ENCODE measurements around the gene KMT2B. TPM values are rescaled to one million over a fixed set of nuclear protein-coding genes. Genes with fewer than 3 reads are reported as not detected.

The KMT2B gene
- total RNA-seq, 1 donor from 2014 or later, result 12.6 TPM

DNA sequence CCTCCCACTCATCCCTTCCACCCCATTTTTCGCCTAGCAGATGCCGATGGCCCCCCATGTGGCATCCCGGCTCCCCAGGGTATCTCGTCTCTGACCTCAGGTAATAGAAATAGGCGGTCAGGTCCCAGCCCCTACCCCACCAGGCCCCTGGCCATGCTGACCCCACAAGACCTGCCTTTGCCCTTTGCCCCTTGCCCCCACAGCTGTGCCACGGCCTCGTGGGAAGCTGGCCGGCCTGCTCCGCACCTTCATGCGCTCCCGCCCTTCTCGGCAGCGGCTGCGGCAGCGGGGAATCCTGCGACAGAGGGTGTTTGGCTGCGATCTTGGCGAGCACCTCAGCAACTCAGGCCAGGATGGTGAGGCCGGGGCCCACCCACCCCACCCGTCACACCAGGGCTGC lies 62.9 kb downstream of the KMT2B start:
- H3K27me3 Mint-ChIP-seq (ENCODE audit: insufficient read depth, low read depth), result peaks cover 4% of the 10 kb centered on the region
- TF ChIP-seq, protein P1, sequence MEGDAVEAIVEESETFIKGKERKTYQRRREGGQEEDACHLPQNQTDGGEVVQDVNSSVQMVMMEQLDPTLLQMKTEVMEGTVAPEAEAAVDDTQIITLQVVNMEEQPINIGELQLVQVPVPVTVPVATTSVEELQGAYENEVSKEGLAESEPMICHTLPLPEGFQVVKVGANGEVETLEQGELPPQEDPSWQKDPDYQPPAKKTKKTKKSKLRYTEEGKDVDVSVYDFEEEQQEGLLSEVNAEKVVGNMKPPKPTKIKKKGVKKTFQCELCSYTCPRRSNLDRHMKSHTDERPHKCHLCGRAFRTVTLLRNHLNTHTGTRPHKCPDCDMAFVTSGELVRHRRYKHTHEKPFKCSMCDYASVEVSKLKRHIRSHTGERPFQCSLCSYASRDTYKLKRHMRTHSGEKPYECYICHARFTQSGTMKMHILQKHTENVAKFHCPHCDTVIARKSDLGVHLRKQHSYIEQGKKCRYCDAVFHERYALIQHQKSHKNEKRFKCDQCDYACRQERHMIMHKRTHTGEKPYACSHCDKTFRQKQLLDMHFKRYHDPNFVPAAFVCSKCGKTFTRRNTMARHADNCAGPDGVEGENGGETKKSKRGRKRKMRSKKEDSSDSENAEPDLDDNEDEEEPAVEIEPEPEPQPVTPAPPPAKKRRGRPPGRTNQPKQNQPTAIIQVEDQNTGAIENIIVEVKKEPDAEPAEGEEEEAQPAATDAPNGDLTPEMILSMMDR (IDR thresholded peaks at IDR 0.05), result no peak
- TF ChIP-seq EZH2phosphoT487 (IDR thresholded peaks at IDR 0.05) (no peak), EZH2 (IDR thresholded peaks at IDR 0.05) (no peak)
- peaks cover 5% of the 10 kb centered on the region for H3K36me3 Mint-ChIP-seq
- no peak overlapping the region for H3K27ac ChIP-seq
- no peaks in the 10 kb centered on the region for H3K79me2 ChIP-seq (ENCODE audit: low read depth)
- H3K4me1 Mint-ChIP-seq, result peaks cover 13% of the 10 kb centered on the region
- H2AFZ ChIP-seq (replicated peaks), result no peak overlapping the region
- no peak for DNase-seq (ENCODE audit: low spot score)
- peaks cover 28% of the 10 kb centered on the region for H3K27me3 ChIP-seq
- peaks cover 40% of the 10 kb centered on the region for H4K20me1 ChIP-seq (ENCODE audit: low read depth)
- no peak overlapping the region for H3K4me2 ChIP-seq
- H3K27ac Mint-ChIP-seq, result no peak overlapping the region
- no peaks in the 10 kb centered on the region for H3K36me3 ChIP-seq
- peaks cover 29% of the 10 kb centered on the region for H3F3A ChIP-seq (ENCODE audit: low read depth)
- H3K4me3 Mint-ChIP-seq, result no peak overlapping the region
- no peaks in the 10 kb centered on the region for H3K9me3 ChIP-seq (ENCODE audit: low read depth)
- no peaks in the 10 kb centered on the region for H3K9me3 Mint-ChIP-seq
- H3K4me3 ChIP-seq, result no peak overlapping the region
- no peak overlapping the region for H3K9ac ChIP-seq
- H3K4me1 ChIP-seq, result peaks cover 27% of the 10 kb centered on the region

DNA sequence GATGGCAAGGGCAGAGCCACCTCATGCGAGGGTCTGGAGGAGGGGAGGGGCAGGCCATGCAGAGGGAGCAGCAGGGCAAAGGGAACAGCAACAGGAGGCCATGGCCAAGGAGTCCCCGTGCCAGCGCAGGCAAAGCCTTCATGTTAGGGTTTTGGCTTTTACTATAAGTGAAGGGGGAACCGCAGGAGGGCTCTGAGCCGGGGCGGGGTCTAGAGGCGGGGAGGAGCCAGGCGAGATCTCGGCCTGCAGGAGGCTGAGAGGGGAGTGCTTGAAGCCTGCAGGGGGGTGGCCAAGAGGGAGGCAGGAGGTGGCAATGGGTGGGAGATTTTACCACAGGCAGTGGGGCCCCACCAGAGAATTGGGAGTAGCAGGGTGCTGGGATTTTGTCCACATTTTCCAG lies 63.8 kb downstream of the KMT2B start:
- no peaks in the 10 kb centered on the region for H3K9me3 Mint-ChIP-seq
- TF ChIP-seq EZH2phosphoT487 (IDR thresholded peaks at IDR 0.05) (no peak), EZH2 (IDR thresholded peaks at IDR 0.05) (no peak)
- TF ChIP-seq, protein P1 (IDR thresholded peaks at IDR 0.05), result no peak
- H3K4me1 ChIP-seq, result peaks cover 20% of the 10 kb centered on the region
- H3K4me3 ChIP-seq, result no peak overlapping the region
- H3K4me2 ChIP-seq, result no peak overlapping the region
- peaks cover 34% of the 10 kb centered on the region for H4K20me1 ChIP-seq (ENCODE audit: low read depth)
- no peak overlapping the region for H3K27ac ChIP-seq
- H3K9ac ChIP-seq, result no peak overlapping the region
- H3K27me3 ChIP-seq, result peaks cover 30% of the 10 kb centered on the region
- H3K79me2 ChIP-seq (ENCODE audit: low read depth), result no peaks in the 10 kb centered on the region
- no peak for DNase-seq (ENCODE audit: low spot score)
- peaks cover 5% of the 10 kb centered on the region for H3K36me3 Mint-ChIP-seq
- no peaks in the 10 kb centered on the region for H3K9me3 ChIP-seq (ENCODE audit: low read depth)
- no peak overlapping the region for H2AFZ ChIP-seq (replicated peaks)
- no peaks in the 10 kb centered on the region for H3K36me3 ChIP-seq
- peaks cover 4% of the 10 kb centered on the region for H3K27me3 Mint-ChIP-seq (ENCODE audit: insufficient read depth, low read depth)
- no peak overlapping the region for H3K4me3 Mint-ChIP-seq
- peaks cover 6% of the 10 kb centered on the region for H3K4me1 Mint-ChIP-seq
- H3F3A ChIP-seq (ENCODE audit: low read depth), result peaks cover 23% of the 10 kb centered on the region
- no peak overlapping the region for H3K27ac Mint-ChIP-seq

DNA sequence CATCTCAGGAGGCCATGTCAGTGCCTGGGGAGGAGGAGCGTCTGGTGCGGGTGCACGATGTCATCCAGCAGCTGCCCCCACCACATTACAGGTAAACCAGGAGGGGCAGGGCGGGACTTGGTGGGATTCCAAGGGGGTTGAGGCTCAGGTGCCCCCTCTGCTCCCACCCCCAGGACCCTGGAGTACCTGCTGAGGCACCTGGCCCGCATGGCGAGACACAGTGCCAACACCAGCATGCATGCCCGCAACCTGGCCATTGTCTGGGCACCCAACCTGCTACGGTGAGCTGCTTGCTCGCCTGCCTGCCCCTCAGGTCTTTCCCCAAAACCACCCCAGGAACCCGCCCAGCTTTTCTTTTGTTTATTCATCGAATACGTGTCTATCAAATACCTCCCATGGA lies 64.8 kb downstream of the KMT2B start:
- Histone ChIP-seq H3K9ac (no peak overlapping the region), H3K9me3 (ENCODE audit: low read depth) (no peaks in the 10 kb centered on the region), H3F3A (ENCODE audit: low read depth) (peaks cover 17% of the 10 kb centered on the region), H3K27ac (no peak overlapping the region), H4K20me1 (ENCODE audit: low read depth) (peaks cover 25% of the 10 kb centered on the region), H3K4me1 (peaks cover 10% of the 10 kb centered on the region), H3K4me3 (no peak overlapping the region), H3K27me3 (peaks cover 30% of the 10 kb centered on the region), H3K4me2 (no peak overlapping the region), H2AFZ (replicated peaks) (no peak overlapping the region), H3K79me2 (ENCODE audit: low read depth) (no peaks in the 10 kb centered on the region), H3K36me3 (no peaks in the 10 kb centered on the region)
- DNase-seq (ENCODE audit: low spot score), result no peak
- Mint-ChIP-seq H3K27ac (no peak overlapping the region), H3K4me3 (no peak overlapping the region), H3K27me3 (ENCODE audit: insufficient read depth, low read depth) (no peaks in the 10 kb centered on the region), H3K36me3 (peaks cover 5% of the 10 kb centered on the region), H3K4me1 (no peaks in the 10 kb centered on the region), H3K9me3 (no peaks in the 10 kb centered on the region)
- no peak for TF ChIP-seq EZH2 (IDR thresholded peaks at IDR 0.05)
- TF ChIP-seq, protein P1 (IDR thresholded peaks at IDR 0.05), result no peak
- no peak for TF ChIP-seq EZH2phosphoT487 (IDR thresholded peaks at IDR 0.05)
